Activated T-helper 1 cell treated with anti-CD3 and anti-CD28 coated beads, Interleukin-2, amount 50 U/mL, for 16 hours (primary cell): Measurements from ENCODE around the gene TSPOAP1.

Source experiments
- DNase-seq, 2 donors: peaks; one replicate each; pipeline ENCODE4 v3.0.0-alpha.2; 2020; ENCODE audit warnings: low read depth in 1 of 2, low spot score in 1 of 2

TSPOAP1 gene

GRCh38 chr17:58328195-58329034, at the start of gene TSPOAP1:
TSS of gene TSPOAP1 (minus strand) at chr17:58328795. CDS start at chr17:58327920, 875 bp downstream.
- DNase-seq = no peak

- DNase-seq = no peak
These were observed 49.1 kb upstream of the TSPOAP1 start for GRCh38 chr17:58377661-58378060.

- no peak for DNase-seq
These were observed 48.6 kb upstream of the TSPOAP1 start for GRCh38 chr17:58377093-58377601.

- DNase-seq = no peak
These were observed 47.9 kb upstream of the TSPOAP1 start for GRCh38 chr17:58376472-58377000.

GRCh38 chr17:58375811-58376210, 47.2 kb upstream of the TSPOAP1 start:
- DNase-seq = no peak

- DNase-seq = no peak
These were observed 46.7 kb upstream of the TSPOAP1 start for GRCh38 chr17:58375256-58375655.

- no peak for DNase-seq
These were observed 45.3 kb upstream of the TSPOAP1 start for GRCh38 chr17:58373923-58374322.

GRCh38 chr17:58373003-58373402, 44.4 kb upstream of the TSPOAP1 start:
- DNase-seq = no peak

GRCh38 chr17:58371300-58371950, 42.8 kb upstream of the TSPOAP1 start:
- DNase-seq = no peak

GRCh38 chr17:58370716-58371115, 42.1 kb upstream of the TSPOAP1 start:
- DNase-seq = no peak

GRCh38 chr17:58370309-58370708, 41.7 kb upstream of the TSPOAP1 start:
- DNase-seq = no peak

- no peak for DNase-seq
These were observed 40.8 kb upstream of the TSPOAP1 start for GRCh38 chr17:58369214-58370031.

GRCh38 chr17:58368860-58369213, 40.2 kb upstream of the TSPOAP1 start:
- DNase-seq = no peak

- DNase-seq = no peak
These were observed 38.9 kb upstream of the TSPOAP1 start for GRCh38 chr17:58367461-58367860.

- no peak for DNase-seq
These were observed 37.5 kb upstream of the TSPOAP1 start for GRCh38 chr17:58365980-58366595.

- no peak for DNase-seq
These were observed 36.8 kb upstream of the TSPOAP1 start for GRCh38 chr17:58365185-58365979.

- DNase-seq = no peak
These were observed 35.8 kb upstream of the TSPOAP1 start for GRCh38 chr17:58364270-58364942.

- no peak for DNase-seq
These were observed 35.0 kb upstream of the TSPOAP1 start for GRCh38 chr17:58363457-58364185.
